ENCODE data around the gene TSEN2.

DNA sequence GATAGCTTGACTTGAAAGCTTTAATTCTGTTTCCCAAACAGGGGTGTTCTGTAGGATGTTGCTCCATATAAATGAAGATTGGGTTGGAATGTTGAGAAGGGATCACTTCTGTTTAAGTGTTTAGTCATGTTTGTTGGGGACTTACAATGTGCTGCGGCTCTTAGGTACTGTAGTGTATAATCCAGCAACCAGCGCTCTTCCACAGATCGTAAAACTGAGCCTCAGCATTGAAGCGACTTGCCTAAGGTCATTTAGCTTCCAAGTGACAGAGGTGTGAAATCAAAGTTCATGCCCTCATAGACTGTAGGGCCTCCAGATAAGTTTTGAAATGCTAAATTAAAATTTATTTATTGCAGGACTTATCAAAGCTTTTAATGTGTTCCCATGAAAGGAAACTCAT is 74.4 kb downstream of the TSEN2 start:
- no peak for TF ChIP-seq SATB2 (CRISPR knock-in tag; IDR thresholded peaks at IDR 0.05)
- no peak for TF ChIP-seq JUND (CRISPR knock-in tag; IDR thresholded peaks at IDR 0.05)
- no peak for TF ChIP-seq ZNF672 (CRISPR knock-in tag; IDR thresholded peaks at IDR 0.05)
- TF ChIP-seq ZNF501 (CRISPR knock-in tag; IDR thresholded peaks at IDR 0.05) = no peak
- no peak for TF ChIP-seq EP300 (IDR thresholded peaks at IDR 0.05; ENCODE audit: low read depth in 2 of 2, low read length in 2 of 2)
- TF ChIP-seq EP300 (CRISPR knock-in tag; IDR thresholded peaks at IDR 0.05; ENCODE audit: borderline replicate concordance) = no peak
- TF ChIP-seq PAF1 (CRISPR knock-in tag; IDR thresholded peaks at IDR 0.05) = no peak
- no peak for TF ChIP-seq ATF1 (CRISPR knock-in tag; IDR thresholded peaks at IDR 0.05)
- no peak for TF ChIP-seq SIN3A (IDR thresholded peaks at IDR 0.05; ENCODE audit: borderline replicate concordance, low read depth, low read length)
- no peak for TF ChIP-seq MXD4 (CRISPR knock-in tag; IDR thresholded peaks at IDR 0.05)
- no peak for TF ChIP-seq SMC3 (IDR thresholded peaks at IDR 0.05; ENCODE audit: low read length)
